Measurements from ENCODE around the gene TEX55. TPM values are rescaled to one million over a fixed set of nuclear protein-coding genes. Genes with fewer than 3 reads are reported as not detected.

TEX55 gene
- total RNA-seq, 1 experiment from 2014 or later, result not detected

DNA sequence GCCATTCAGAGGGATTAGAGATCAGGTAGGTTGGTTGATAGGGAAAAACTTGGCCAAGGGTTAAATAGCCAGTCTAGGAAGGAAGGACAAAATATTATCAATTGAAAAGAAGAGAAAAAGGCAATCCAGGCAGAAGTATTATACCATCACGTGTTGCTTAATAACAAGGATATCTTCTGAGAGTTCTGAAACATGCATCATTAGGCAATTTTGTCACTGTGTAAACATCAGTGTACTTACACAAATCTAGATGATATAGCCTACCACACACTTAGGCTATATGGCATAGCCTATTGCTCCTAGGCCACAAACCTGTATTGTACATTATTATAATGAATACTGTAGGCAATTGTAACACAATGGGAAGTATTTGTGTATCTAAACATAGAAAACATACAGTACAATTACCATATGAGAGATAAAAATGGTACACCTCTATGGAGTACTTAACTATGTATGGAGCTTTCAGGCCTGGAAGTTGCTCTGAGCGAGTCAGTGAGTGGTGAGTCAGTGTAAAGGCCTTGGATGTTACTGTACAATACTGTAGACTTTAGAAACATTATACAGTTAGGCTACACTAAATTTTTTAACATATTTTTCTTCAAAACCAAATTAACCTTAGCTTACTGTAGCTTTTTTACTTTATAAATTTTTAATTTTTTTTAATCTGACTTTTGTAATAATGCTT lies 2.7 kb downstream of the TEX55 start:
- Histone ChIP-seq H3K27me3 (ENCODE audit: control insufficient read depth, insufficient read depth, low read length) (no peaks in the 10 kb centered on the region), H3K36me3 (ENCODE audit: control insufficient read depth, insufficient read depth, low read length) (no peaks in the 10 kb centered on the region), H3K27ac (ENCODE audit: low read length) (no peak overlapping the region), H3K4me1 (ENCODE audit: control insufficient read depth, insufficient read depth, low read length) (no peaks in the 10 kb centered on the region), H3K4me3 (ENCODE audit: low read depth in 2 of 2, low read length in 2 of 2) (no peak overlapping the region), H3K9me3 (ENCODE audit: control insufficient read depth, insufficient read depth, low read depth, low read length) (no peaks in the 10 kb centered on the region)
- ChIA-PET CTCF (no interaction called here), POLR2A (no interaction called here)
- ATAC-seq (peak; percentile 64; the same call in 1 of the 2 replicates), DNase-seq (ENCODE audit: low read depth, low spot score) (no peak)
- BruUV-seq (replicated peaks), result no TSS peak
- TF ChIP-seq, protein P1, sequence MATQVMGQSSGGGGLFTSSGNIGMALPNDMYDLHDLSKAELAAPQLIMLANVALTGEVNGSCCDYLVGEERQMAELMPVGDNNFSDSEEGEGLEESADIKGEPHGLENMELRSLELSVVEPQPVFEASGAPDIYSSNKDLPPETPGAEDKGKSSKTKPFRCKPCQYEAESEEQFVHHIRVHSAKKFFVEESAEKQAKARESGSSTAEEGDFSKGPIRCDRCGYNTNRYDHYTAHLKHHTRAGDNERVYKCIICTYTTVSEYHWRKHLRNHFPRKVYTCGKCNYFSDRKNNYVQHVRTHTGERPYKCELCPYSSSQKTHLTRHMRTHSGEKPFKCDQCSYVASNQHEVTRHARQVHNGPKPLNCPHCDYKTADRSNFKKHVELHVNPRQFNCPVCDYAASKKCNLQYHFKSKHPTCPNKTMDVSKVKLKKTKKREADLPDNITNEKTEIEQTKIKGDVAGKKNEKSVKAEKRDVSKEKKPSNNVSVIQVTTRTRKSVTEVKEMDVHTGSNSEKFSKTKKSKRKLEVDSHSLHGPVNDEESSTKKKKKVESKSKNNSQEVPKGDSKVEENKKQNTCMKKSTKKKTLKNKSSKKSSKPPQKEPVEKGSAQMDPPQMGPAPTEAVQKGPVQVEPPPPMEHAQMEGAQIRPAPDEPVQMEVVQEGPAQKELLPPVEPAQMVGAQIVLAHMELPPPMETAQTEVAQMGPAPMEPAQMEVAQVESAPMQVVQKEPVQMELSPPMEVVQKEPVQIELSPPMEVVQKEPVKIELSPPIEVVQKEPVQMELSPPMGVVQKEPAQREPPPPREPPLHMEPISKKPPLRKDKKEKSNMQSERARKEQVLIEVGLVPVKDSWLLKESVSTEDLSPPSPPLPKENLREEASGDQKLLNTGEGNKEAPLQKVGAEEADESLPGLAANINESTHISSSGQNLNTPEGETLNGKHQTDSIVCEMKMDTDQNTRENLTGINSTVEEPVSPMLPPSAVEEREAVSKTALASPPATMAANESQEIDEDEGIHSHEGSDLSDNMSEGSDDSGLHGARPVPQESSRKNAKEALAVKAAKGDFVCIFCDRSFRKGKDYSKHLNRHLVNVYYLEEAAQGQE (IDR thresholded peaks at IDR 0.05; ENCODE audit: insufficient read depth in 1 of 2, low read depth in 2 of 2, low read length in 1 of 2), result no peak
- TF ChIP-seq POLR2AphosphoS5 (IDR thresholded peaks at IDR 0.05; ENCODE audit: low read depth, low read length), result no peak
- in situ Hi-C loops (cut with HindIII; ENCODE audit: low pct_unique_long_range_greater_than_20kb, low sequenced_read_pairs) (no loop called here), intact Hi-C loops (cut with micrococcal nuclease; ENCODE audit: unreplicated experiment) (no loop called here)

DNA sequence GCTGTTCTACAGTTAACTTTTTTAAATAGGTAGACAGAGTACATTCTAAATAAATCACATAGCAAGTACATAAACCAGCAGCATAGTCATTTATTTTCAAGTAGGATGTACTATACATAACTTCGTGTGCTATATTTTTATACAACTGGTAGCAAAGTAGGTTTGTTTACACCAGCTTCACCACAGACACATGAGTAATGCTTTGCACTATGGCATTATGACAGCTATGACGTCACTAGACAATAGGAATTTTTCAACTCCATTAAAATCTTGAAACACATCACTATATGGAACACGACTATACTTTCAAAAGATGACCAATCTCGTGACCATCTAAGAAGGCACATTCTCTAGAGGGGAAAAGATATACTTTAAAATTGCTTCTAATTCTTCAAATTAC lies 3.5 kb downstream of the TEX55 start:
- no peaks in the 10 kb centered on the region for H3K36me3 ChIP-seq (ENCODE audit: control insufficient read depth, insufficient read depth, low read length)
- no TSS peak for BruUV-seq (replicated peaks)
- H3K4me3 ChIP-seq (ENCODE audit: low read depth in 2 of 2, low read length in 2 of 2), result no peak overlapping the region
- POLR2A ChIA-PET, result no interaction called here
- H3K27me3 ChIP-seq (ENCODE audit: control insufficient read depth, insufficient read depth, low read length), result no peaks in the 10 kb centered on the region
- in situ Hi-C loops (cut with HindIII; ENCODE audit: low pct_unique_long_range_greater_than_20kb, low sequenced_read_pairs), result no loop called here
- intact Hi-C loops (cut with micrococcal nuclease; ENCODE audit: unreplicated experiment), result no loop called here
- no peak overlapping the region for H3K27ac ChIP-seq (ENCODE audit: low read length)
- CTCF ChIA-PET, result no interaction called here
- no peaks in the 10 kb centered on the region for H3K4me1 ChIP-seq (ENCODE audit: control insufficient read depth, insufficient read depth, low read length)
- H3K9me3 ChIP-seq (ENCODE audit: control insufficient read depth, insufficient read depth, low read depth, low read length), result no peaks in the 10 kb centered on the region
- ATAC-seq, result no peak
- DNase-seq (ENCODE audit: low read depth, low spot score), result no peak
- TF ChIP-seq POLR2AphosphoS5 (IDR thresholded peaks at IDR 0.05; ENCODE audit: low read depth, low read length) (no peak), TCF7L2 (IDR thresholded peaks at IDR 0.05; ENCODE audit: low read depth, low read length) (no peak), SIN3A (IDR thresholded peaks at IDR 0.05; ENCODE audit: borderline replicate concordance, insufficient read depth, low read depth, low read length) (no peak)
- TF ChIP-seq, protein P1 (IDR thresholded peaks at IDR 0.05; ENCODE audit: insufficient read depth in 1 of 2, low read depth in 2 of 2, low read length in 1 of 2), result no peak
- TF ChIP-seq, protein P2, sequence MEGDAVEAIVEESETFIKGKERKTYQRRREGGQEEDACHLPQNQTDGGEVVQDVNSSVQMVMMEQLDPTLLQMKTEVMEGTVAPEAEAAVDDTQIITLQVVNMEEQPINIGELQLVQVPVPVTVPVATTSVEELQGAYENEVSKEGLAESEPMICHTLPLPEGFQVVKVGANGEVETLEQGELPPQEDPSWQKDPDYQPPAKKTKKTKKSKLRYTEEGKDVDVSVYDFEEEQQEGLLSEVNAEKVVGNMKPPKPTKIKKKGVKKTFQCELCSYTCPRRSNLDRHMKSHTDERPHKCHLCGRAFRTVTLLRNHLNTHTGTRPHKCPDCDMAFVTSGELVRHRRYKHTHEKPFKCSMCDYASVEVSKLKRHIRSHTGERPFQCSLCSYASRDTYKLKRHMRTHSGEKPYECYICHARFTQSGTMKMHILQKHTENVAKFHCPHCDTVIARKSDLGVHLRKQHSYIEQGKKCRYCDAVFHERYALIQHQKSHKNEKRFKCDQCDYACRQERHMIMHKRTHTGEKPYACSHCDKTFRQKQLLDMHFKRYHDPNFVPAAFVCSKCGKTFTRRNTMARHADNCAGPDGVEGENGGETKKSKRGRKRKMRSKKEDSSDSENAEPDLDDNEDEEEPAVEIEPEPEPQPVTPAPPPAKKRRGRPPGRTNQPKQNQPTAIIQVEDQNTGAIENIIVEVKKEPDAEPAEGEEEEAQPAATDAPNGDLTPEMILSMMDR (IDR thresholded peaks at IDR 0.05), result no peak
